Gastrocnemius medialis (tissue), 4 donors: Measurements from ENCODE around the gene TGOLN2.

ENCODE experiments used
- CTCF ChIP-seq, 5 experiments: fragments of 450-650 bp in 3 of 5; fragments of 200-600 bp in 2 of 5; sonication (generic) in 2 of 5; IDR thresholded peaks in 4 of 5; conservative IDR thresholded peaks in 1 of 5; 1 replicate in 4 of 5; 2 replicates in 1 of 5; pipeline ENCODE4 v1.5.1; 2016 to 2019; ENCODE audit warnings: antibody characterized with exemption in 5 of 5, mild to moderate bottlenecking in 3 of 5, moderate library complexity in 3 of 5
- POLR2A ChIP-seq, 2 donors: fragments of 450-650 bp; IDR thresholded peaks; one replicate each; pipeline ENCODE4 v1.6.1; 2017; ENCODE audit warnings: antibody characterized with exemption in 2 of 2, mild to moderate bottlenecking in 2 of 2, moderate library complexity in 2 of 2

- TF ChIP-seq CTCF (IDR thresholded peaks at IDR 0.05 in 4 of 5, conservative IDR thresholded peaks at IDR 0.05 in 1 of 5) (no peak), POLR2A (IDR thresholded peaks at IDR 0.05) (no peak)
Measured at GRCh38 chr2:85314884-85315242, 12.9 kb downstream of the TGOLN2 start.
